Measurements from ENCODE around the gene QARS1.

The QARS1 gene

DNA sequence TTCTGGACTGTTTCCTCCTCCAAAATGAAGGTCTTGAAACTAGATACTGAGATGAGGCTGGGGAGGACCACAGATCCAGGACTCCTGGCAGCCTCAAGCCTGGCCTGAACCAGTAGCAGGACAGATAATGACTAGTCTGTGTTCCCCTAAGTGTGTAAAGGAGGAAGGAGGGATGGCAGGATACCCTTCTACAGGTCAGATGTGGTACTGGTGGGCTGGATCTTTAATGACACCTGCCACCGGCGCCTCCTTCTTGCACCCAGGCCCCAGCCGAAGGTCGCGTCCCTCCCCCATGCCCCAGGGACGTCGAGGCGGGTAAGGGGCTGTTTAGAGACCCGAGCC is 15.5 kb upstream of the QARS1 start:
- Histone ChIP-seq H3K9me3 (ENCODE audit: severe bottlenecking) (no peaks in the 10 kb centered on the region), H3K27ac (peak overlapping the region; percentile 72), H3K27me3 (ENCODE audit: insufficient read depth, low read depth, severe bottlenecking) (no peaks in the 10 kb centered on the region), H3K4me3 (ENCODE audit: low read depth, low read length) (peak overlapping the region; percentile 67), H3K36me3 (peaks cover 58% of the 10 kb centered on the region)
- DNase-seq: no peak
- TF ChIP-seq, protein P1, sequence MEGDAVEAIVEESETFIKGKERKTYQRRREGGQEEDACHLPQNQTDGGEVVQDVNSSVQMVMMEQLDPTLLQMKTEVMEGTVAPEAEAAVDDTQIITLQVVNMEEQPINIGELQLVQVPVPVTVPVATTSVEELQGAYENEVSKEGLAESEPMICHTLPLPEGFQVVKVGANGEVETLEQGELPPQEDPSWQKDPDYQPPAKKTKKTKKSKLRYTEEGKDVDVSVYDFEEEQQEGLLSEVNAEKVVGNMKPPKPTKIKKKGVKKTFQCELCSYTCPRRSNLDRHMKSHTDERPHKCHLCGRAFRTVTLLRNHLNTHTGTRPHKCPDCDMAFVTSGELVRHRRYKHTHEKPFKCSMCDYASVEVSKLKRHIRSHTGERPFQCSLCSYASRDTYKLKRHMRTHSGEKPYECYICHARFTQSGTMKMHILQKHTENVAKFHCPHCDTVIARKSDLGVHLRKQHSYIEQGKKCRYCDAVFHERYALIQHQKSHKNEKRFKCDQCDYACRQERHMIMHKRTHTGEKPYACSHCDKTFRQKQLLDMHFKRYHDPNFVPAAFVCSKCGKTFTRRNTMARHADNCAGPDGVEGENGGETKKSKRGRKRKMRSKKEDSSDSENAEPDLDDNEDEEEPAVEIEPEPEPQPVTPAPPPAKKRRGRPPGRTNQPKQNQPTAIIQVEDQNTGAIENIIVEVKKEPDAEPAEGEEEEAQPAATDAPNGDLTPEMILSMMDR (IDR thresholded peaks at IDR 0.05; ENCODE audit: low read depth, low read length): no peak

- no peak overlapping the region for H3K27ac ChIP-seq
- no peak for DNase-seq
- H3K27me3 ChIP-seq (ENCODE audit: insufficient read depth, low read depth, severe bottlenecking): no peaks in the 10 kb centered on the region
- TF ChIP-seq, protein P1 (IDR thresholded peaks at IDR 0.05; ENCODE audit: low read depth, low read length): no peak
- H3K4me3 ChIP-seq (ENCODE audit: low read depth, low read length): peak overlapping the region; percentile 67
- H3K36me3 ChIP-seq: peaks cover 64% of the 10 kb centered on the region
- no peaks in the 10 kb centered on the region for H3K9me3 ChIP-seq (ENCODE audit: severe bottlenecking)
Measured at GRCh38 chr3:49119439-49119838, 14.9 kb upstream of the QARS1 start.

DNA sequence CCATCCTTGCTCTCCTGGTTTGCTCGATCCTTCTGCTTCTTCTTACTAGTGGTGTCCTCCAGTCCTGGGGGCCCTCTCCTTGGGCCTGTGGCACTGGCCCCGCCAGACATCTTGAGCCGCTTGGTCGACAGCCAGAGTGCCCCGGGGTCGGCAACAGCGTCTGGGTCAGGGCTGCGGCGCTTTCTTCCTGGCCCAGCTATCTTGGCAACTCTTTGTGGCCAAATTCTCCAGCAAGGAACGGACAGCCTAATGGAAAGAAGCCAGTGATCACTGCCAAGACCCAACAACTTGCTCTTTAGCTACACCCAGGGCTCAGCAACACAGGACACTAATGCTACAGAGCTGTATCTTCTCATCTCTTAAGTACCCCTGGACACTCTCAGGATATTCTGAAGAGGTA is 14.5 kb upstream of the QARS1 start:
- H3K36me3 ChIP-seq: peaks cover 68% of the 10 kb centered on the region

GRCh38 chr3:49112262-49112661 is 7.7 kb upstream of the QARS1 start:
- peaks cover 84% of the 10 kb centered on the region for H3K36me3 ChIP-seq
- H3K9me3 ChIP-seq (ENCODE audit: severe bottlenecking): no peaks in the 10 kb centered on the region
- TF ChIP-seq, protein P1 (IDR thresholded peaks at IDR 0.05; ENCODE audit: low read depth, low read length): no peak
- no peak overlapping the region for H3K4me3 ChIP-seq (ENCODE audit: low read depth, low read length)
- DNase-seq: no peak
- H3K27ac ChIP-seq: no peak overlapping the region
- H3K27me3 ChIP-seq (ENCODE audit: insufficient read depth, low read depth, severe bottlenecking): no peaks in the 10 kb centered on the region

More for the DNA sequence above, 14.5 kb upstream of the QARS1 start:
- Histone ChIP-seq H3K27ac (no peak overlapping the region), H3K27me3 (ENCODE audit: insufficient read depth, low read depth, severe bottlenecking) (no peaks in the 10 kb centered on the region), H3K9me3 (ENCODE audit: severe bottlenecking) (no peaks in the 10 kb centered on the region), H3K4me3 (ENCODE audit: low read depth, low read length) (no peak overlapping the region)
- TF ChIP-seq, protein P1 (IDR thresholded peaks at IDR 0.05; ENCODE audit: low read depth, low read length): no peak
- no peak for DNase-seq

DNA sequence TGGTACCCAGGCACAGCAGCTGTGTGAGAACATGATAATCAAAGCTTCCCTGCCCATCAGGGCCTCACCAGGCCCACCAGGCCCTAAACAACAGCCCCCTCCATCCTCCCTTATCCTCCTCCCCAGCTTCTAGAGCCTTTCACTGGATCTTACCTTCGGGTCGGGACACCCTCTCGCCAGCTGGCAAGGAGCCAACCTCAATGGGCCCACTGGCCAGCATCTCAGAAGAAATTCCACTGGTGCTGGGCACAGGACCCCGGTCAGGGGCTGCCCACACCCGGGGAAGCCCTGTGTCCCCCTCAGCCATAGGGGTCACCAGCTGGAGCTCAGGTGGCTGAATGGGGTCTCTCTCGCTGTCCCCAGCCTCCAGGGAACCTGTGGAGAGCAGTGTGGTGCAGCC is 6.8 kb upstream of the QARS1 start:
- Histone ChIP-seq H3K36me3 (peaks cover 75% of the 10 kb centered on the region), H3K27ac (no peak overlapping the region)
- no peak for DNase-seq

GRCh38 chr3:49110780-49111179 is 6.2 kb upstream of the QARS1 start:
- peaks cover 69% of the 10 kb centered on the region for H3K36me3 ChIP-seq
- TF ChIP-seq, protein P1 (IDR thresholded peaks at IDR 0.05; ENCODE audit: low read depth, low read length): no peak
- H3K27me3 ChIP-seq (ENCODE audit: insufficient read depth, low read depth, severe bottlenecking): no peaks in the 10 kb centered on the region
- no peak overlapping the region for H3K4me3 ChIP-seq (ENCODE audit: low read depth, low read length)
- no peak for DNase-seq
- H3K27ac ChIP-seq: no peak overlapping the region
- H3K9me3 ChIP-seq (ENCODE audit: severe bottlenecking): no peaks in the 10 kb centered on the region

More for the DNA sequence above, 6.8 kb upstream of the QARS1 start:
- no peaks in the 10 kb centered on the region for H3K9me3 ChIP-seq (ENCODE audit: severe bottlenecking)
- TF ChIP-seq, protein P1 (IDR thresholded peaks at IDR 0.05; ENCODE audit: low read depth, low read length): no peak
- no peaks in the 10 kb centered on the region for H3K27me3 ChIP-seq (ENCODE audit: insufficient read depth, low read depth, severe bottlenecking)
- no peak overlapping the region for H3K4me3 ChIP-seq (ENCODE audit: low read depth, low read length)

Measured in WERI-Rb-1 (cell line).